ENCODE measurements around the gene BCAS3. TPM values are rescaled to one million over a fixed set of nuclear protein-coding genes. Genes with fewer than 3 reads are reported as not detected.
A peak's percentile ranks its signal among the peaks of the same experiment; 100 is the strongest.

Gene BCAS3
- total and polyA plus RNA-seq, 5 donors from 2014 or later, result 29.7 to 59.1 (median 33.9) TPM

DNA sequence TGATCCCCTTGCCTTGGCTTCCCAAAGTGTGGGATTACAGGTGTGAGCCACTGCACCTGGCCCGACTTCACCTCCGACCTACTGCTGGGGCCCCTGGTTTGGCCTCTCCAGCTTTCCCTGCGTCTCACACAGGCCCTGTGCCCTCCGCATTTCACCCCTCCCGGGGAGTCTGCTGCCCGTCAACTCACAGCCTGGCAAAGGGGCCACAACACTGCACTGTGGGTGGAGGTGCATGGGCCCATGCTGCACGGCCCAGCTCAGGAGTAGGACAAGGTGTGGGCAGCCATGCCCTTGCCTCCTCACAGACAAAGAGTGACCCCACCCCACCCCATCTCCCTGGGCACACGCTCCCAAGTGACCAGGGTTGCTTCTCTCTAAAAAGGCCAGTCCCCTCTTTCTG, 709.4 kb downstream of the BCAS3 start:
- H3K27me3 ChIP-seq (ENCODE audit: control insufficient read depth, insufficient read depth, low read length), result no peaks in the 10 kb centered on the region
- H3K4me3 Mint-ChIP-seq, result no peak overlapping the region
- ATAC-seq (ENCODE audit: low read depth in 2 of 2) (no peak), DNase-seq (no peak)
- H3K36me3 ChIP-seq (ENCODE audit: control insufficient read depth, insufficient read depth, low read length), result no peaks in the 10 kb centered on the region
- H3K27ac Mint-ChIP-seq, result peak overlapping the region in 1 of 3 donors; percentile 25
- H3K4me1 Mint-ChIP-seq, result peaks cover 0 to 3% (median 1%) of the 10 kb centered on the region in 4 donors
- H3K36me3 Mint-ChIP-seq, result peaks cover 6% of the 10 kb centered on the region
- H3K4me1 ChIP-seq (ENCODE audit: control insufficient read depth, insufficient read depth, low read length, poor library complexity, severe bottlenecking), result no peaks in the 10 kb centered on the region
- no peaks in the 10 kb centered on the region for H3K9me3 Mint-ChIP-seq
- H3K4me3 ChIP-seq (ENCODE audit: low read depth, low read length), result no peak overlapping the region
- no peak overlapping the region for H3K27ac ChIP-seq (ENCODE audit: insufficient read depth, low read length, poor library complexity, severe bottlenecking)
- no peaks in the 10 kb centered on the region for H3K9me3 ChIP-seq (ENCODE audit: control insufficient read depth in 2 of 2, low read length in 2 of 2)
- H3K27me3 Mint-ChIP-seq, result peaks cover 4% of the 10 kb centered on the region

DNA sequence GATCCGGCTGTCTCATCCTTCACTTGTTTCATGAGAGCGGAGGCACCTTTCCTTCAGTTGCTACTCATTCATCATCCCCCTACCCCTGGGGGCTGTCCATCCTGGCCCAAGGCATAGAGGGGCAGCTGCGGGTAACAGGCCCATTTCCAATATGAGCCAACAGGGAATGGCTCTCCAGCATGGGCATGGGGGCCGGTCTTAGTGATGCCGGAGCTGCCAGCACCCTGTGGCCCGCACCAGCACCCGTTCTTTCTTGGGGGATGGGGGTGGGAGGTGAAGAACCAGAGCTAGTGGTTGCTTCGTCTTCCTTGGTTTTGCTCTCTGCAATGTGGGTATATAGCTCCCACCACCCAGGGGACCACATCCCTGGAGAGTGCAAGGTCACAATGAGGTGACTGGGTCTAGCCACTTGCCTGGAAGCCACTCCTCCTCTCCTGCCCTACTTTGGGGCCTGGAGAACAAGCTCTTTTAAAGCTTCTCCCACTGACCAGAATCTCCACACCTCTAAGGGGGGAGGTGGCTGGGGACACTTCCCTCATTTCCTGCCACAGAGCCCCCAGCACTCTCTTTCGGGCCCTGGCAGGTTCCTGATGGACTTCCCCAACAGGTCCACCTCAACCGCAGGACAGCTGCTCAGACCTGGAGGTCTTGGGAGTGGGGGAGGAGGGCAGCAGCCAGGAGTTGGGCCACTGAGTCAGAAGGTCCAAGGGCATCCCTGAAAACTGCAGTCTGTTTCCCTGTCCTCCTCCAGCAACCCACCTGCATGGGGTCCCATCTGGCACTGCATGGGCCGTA, 710.1 kb downstream of the BCAS3 start:
- Mint-ChIP-seq H3K9me3 (no peaks in the 10 kb centered on the region), H3K36me3 (peaks cover 10% of the 10 kb centered on the region), H3K27ac (no peak overlapping the region), H3K27me3 (peaks cover 4% of the 10 kb centered on the region), H3K4me3 (no peak overlapping the region), H3K4me1 (peaks cover 0 to 3% (median 1%) of the 10 kb centered on the region in 4 donors)
- Histone ChIP-seq H3K4me1 (ENCODE audit: control insufficient read depth, insufficient read depth, low read length, poor library complexity, severe bottlenecking) (no peaks in the 10 kb centered on the region), H3K36me3 (ENCODE audit: control insufficient read depth, insufficient read depth, low read length) (peaks cover 2% of the 10 kb centered on the region), H3K9me3 (ENCODE audit: control insufficient read depth in 2 of 2, low read length in 2 of 2) (no peaks in the 10 kb centered on the region), H3K27ac (ENCODE audit: insufficient read depth, low read length, poor library complexity, severe bottlenecking) (no peak overlapping the region), H3K4me3 (ENCODE audit: low read depth, low read length) (no peak overlapping the region), H3K27me3 (ENCODE audit: control insufficient read depth, insufficient read depth, low read length) (no peaks in the 10 kb centered on the region)
- DNase-seq, result no peak
- ATAC-seq (ENCODE audit: low read depth in 2 of 2), result no peak

DNA sequence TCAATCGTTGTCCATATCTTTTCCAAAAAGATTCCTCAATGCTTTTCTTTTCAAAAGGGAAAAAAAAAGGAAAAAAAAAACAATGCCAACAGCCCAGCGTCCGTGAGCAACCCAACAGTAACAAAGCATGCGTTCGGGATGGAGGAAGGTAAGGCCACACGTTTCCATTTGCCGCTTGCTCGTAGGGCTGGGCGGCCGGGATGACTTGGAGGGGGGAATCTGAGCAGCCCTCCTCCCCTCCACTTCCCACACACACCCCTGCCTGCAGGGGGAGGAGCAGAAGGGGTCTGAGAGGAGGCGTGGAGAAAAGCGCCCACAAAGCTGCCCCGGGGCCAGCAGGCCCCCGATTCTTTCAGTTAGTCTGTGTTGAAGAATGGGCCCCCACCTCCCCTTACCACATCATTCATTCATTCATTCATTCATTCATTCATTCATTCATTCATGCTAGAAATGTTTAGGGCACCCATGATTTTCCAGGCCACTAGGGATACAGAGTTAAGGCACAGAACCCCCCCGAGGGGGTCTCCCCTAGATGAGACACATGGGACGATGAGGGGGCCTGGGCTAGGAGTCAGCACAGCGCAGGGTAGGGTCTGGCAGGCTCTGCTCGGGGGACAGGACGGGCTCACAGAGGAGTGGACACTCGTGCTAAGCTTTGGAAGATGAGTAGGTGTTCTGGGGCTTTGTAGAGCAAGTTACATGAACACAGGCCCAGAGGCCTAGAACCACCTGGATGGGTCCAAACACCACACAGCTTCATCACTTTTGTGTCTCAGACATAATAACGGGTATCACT, 711.1 kb downstream of the BCAS3 start:
- H3K27me3 ChIP-seq (ENCODE audit: control insufficient read depth, insufficient read depth, low read length), result no peaks in the 10 kb centered on the region
- no peak overlapping the region for H3K4me3 ChIP-seq (ENCODE audit: low read depth, low read length)
- Mint-ChIP-seq H3K4me1 (peaks cover 0 to 3% (median 1%) of the 10 kb centered on the region in 4 donors), H3K36me3 (peaks cover 10% of the 10 kb centered on the region), H3K9me3 (no peaks in the 10 kb centered on the region), H3K27ac (peak overlapping the region in 1 of 3 donors; percentile 12), H3K27me3 (peaks cover 4% of the 10 kb centered on the region), H3K4me3 (no peak overlapping the region)
- H3K36me3 ChIP-seq (ENCODE audit: control insufficient read depth, insufficient read depth, low read length), result peaks cover 2% of the 10 kb centered on the region
- no peaks in the 10 kb centered on the region for H3K4me1 ChIP-seq (ENCODE audit: control insufficient read depth, insufficient read depth, low read length, poor library complexity, severe bottlenecking)
- no peak for ATAC-seq (ENCODE audit: low read depth in 2 of 2)
- no peak for DNase-seq
- H3K27ac ChIP-seq (ENCODE audit: insufficient read depth, low read length, poor library complexity, severe bottlenecking), result no peak overlapping the region
- H3K9me3 ChIP-seq (ENCODE audit: control insufficient read depth in 2 of 2, low read length in 2 of 2), result no peaks in the 10 kb centered on the region

DNA sequence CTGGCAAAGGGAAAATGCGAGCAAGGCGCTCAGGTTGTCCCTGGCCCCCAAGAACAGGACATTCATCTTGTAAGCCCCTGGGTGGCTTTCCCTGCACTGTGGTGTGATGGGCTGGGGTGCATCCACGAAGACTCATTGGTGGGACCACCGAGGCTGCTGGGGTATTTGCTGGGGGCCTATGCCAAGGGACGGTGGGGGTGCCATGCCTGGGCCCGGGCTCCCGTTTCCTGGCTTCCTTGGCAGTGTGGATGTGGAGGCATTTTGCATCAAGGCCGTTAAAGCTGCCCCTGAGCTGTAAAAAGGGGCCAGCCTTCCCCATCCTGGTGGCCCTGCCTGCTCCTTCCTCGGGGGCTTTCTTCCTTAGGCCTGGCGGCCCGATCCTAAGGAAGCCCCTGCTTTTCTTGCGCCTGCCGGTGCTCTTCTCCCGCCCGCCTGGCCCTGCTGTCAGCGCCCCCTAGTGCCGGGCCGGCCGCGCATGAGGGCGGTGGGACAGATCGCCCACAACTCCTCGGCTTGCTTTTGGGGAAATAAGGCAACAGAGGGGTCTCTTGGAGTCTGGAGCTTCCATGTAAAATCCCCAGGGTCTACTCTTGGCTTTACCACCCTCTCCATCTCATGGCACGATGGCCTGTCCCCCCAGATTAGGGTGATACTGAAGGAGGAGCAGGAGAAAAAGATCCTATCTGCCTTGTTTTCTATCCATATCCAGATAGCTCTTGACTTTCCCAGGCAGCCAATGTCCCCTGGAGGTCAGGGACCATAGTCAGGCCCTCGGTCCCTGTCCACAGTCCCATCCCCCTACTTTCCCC, 712.2 kb downstream of the BCAS3 start:
- Histone ChIP-seq H3K4me3 (ENCODE audit: low read depth, low read length) (no peak overlapping the region), H3K27ac (ENCODE audit: insufficient read depth, low read length, poor library complexity, severe bottlenecking) (no peak overlapping the region), H3K9me3 (ENCODE audit: control insufficient read depth in 2 of 2, low read length in 2 of 2) (no peaks in the 10 kb centered on the region), H3K36me3 (ENCODE audit: control insufficient read depth, insufficient read depth, low read length) (peaks cover 2% of the 10 kb centered on the region), H3K27me3 (ENCODE audit: control insufficient read depth, insufficient read depth, low read length) (no peaks in the 10 kb centered on the region), H3K4me1 (ENCODE audit: control insufficient read depth, insufficient read depth, low read length, poor library complexity, severe bottlenecking) (no peaks in the 10 kb centered on the region)
- peaks cover 10% of the 10 kb centered on the region for H3K36me3 Mint-ChIP-seq
- H3K27ac Mint-ChIP-seq, result no peak overlapping the region
- DNase-seq (no peak), ATAC-seq (ENCODE audit: low read depth in 2 of 2) (peak; percentile 16 to 32)
- peaks cover 0 to 3% (median 1%) of the 10 kb centered on the region in 4 donors for H3K4me1 Mint-ChIP-seq
- H3K27me3 Mint-ChIP-seq, result peaks cover 10% of the 10 kb centered on the region
- no peak overlapping the region for H3K4me3 Mint-ChIP-seq
- H3K9me3 Mint-ChIP-seq, result no peaks in the 10 kb centered on the region

DNA sequence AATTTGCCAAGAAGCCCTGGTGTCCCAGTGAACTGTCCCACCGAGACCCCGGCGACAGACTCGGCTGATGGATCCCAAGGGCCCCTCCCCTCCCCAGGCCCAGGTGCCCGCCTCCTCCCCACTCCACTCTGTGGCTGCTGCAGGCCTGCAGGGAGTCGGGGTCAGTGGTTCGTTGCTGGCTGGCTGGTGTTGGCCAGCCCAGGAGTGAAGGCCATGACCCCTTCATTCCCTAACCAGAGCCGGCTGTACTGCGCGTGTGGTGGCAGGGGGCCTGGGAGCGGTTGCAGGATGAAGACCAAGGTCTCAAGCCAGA, 712.8 kb downstream of the BCAS3 start:
- ATAC-seq (ENCODE audit: low read depth in 2 of 2) (no peak), DNase-seq (no peak)
- Histone ChIP-seq H3K27ac (ENCODE audit: insufficient read depth, low read length, poor library complexity, severe bottlenecking) (no peak overlapping the region), H3K4me1 (ENCODE audit: control insufficient read depth, insufficient read depth, low read length, poor library complexity, severe bottlenecking) (no peaks in the 10 kb centered on the region), H3K4me3 (ENCODE audit: low read depth, low read length) (no peak overlapping the region), H3K9me3 (ENCODE audit: control insufficient read depth in 2 of 2, low read length in 2 of 2) (no peaks in the 10 kb centered on the region), H3K36me3 (ENCODE audit: control insufficient read depth, insufficient read depth, low read length) (peaks cover 2% of the 10 kb centered on the region), H3K27me3 (ENCODE audit: control insufficient read depth, insufficient read depth, low read length) (no peaks in the 10 kb centered on the region)
- peaks cover 0 to 5% (median 2%) of the 10 kb centered on the region in 4 donors for H3K4me1 Mint-ChIP-seq
- no peak overlapping the region for H3K4me3 Mint-ChIP-seq
- H3K36me3 Mint-ChIP-seq, result peaks cover 10% of the 10 kb centered on the region
- no peaks in the 10 kb centered on the region for H3K9me3 Mint-ChIP-seq
- peaks cover 16% of the 10 kb centered on the region for H3K27me3 Mint-ChIP-seq
- H3K27ac Mint-ChIP-seq, result no peak overlapping the region

DNA sequence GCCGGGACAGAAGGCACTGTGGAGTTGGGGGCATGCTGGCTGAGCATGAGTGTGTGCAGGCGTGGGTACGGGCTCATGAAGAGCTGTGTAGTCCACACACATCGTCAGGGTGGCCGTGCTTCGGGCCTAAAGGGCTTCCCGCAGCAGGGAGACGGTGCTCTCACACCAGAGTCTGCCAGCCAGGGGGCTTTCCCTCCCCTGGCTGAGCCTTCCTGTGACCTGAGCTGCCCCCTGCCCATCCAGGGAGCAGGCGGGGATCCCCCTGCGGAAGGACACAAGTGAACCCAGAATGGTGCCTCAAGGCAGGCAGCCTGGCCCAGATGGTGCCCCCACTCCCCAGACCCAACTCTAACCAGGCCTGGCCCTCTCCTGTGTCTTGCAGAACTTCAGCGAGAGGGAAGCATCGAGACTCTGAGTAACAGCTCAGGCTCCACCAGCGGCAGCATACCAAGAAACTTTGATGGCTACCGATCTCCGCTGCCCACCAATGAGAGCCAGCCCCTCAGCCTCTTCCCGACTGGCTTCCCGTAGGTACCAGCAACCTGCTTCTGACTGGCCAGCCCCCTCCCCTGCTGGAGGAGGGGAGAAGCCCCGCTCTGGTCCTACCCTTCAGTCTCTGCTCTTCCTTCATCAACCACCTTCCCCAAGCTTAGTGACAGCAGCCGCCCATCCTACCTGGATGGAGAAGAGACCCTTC, 714.1 kb downstream of the BCAS3 start:
- no peak overlapping the region for H3K27ac Mint-ChIP-seq
- no peaks in the 10 kb centered on the region for H3K9me3 Mint-ChIP-seq
- H3K36me3 Mint-ChIP-seq, result peaks cover 10% of the 10 kb centered on the region
- H3K4me3 Mint-ChIP-seq, result no peak overlapping the region
- H3K36me3 ChIP-seq (ENCODE audit: control insufficient read depth, insufficient read depth, low read length), result peaks cover 2% of the 10 kb centered on the region
- DNase-seq, result no peak
- ATAC-seq (ENCODE audit: low read depth in 2 of 2), result no peak
- H3K4me1 ChIP-seq (ENCODE audit: control insufficient read depth, insufficient read depth, low read length, poor library complexity, severe bottlenecking), result peaks cover 5% of the 10 kb centered on the region
- no peaks in the 10 kb centered on the region for H3K27me3 ChIP-seq (ENCODE audit: control insufficient read depth, insufficient read depth, low read length)
- peaks cover 0 to 5% (median 2%) of the 10 kb centered on the region in 4 donors for H3K4me1 Mint-ChIP-seq
- H3K27ac ChIP-seq (ENCODE audit: insufficient read depth, low read length, poor library complexity, severe bottlenecking), result no peak overlapping the region
- no peaks in the 10 kb centered on the region for H3K9me3 ChIP-seq (ENCODE audit: control insufficient read depth in 2 of 2, low read length in 2 of 2)
- H3K27me3 Mint-ChIP-seq, result peaks cover 22% of the 10 kb centered on the region
- H3K4me3 ChIP-seq (ENCODE audit: low read depth, low read length), result no peak overlapping the region

DNA sequence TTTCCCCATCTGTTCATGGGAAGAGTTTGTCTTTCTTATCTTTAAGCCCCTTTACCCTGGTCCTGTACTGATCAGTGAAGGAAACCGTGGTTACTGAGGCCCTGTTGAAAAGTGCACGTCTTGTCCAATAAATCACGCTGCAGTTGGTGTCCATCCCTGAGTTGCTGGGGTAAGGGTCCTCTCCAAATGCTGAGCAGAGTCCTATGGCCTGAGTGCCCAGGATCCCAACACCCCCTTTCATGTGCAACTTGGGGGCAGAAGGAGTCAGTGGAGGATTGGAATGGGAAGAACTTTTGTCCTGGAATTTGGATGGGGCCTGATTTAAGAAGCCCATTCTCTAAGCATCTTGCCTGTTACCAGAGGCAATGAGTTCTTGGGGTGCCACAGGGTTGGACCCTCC, 715.0 kb downstream of the BCAS3 start:
- no peak overlapping the region for H3K4me3 Mint-ChIP-seq
- H3K4me1 Mint-ChIP-seq, result peaks cover 0 to 8% (median 2%) of the 10 kb centered on the region in 4 donors
- H3K9me3 Mint-ChIP-seq, result no peaks in the 10 kb centered on the region
- H3K36me3 Mint-ChIP-seq, result peaks cover 10% of the 10 kb centered on the region
- H3K9me3 ChIP-seq (ENCODE audit: control insufficient read depth in 2 of 2, low read length in 2 of 2), result no peaks in the 10 kb centered on the region
- no peaks in the 10 kb centered on the region for H3K27me3 ChIP-seq (ENCODE audit: control insufficient read depth, insufficient read depth, low read length)
- H3K27me3 Mint-ChIP-seq, result peaks cover 25% of the 10 kb centered on the region
- peaks cover 14% of the 10 kb centered on the region for H3K4me1 ChIP-seq (ENCODE audit: control insufficient read depth, insufficient read depth, low read length, poor library complexity, severe bottlenecking)
- no peak overlapping the region for H3K4me3 ChIP-seq (ENCODE audit: low read depth, low read length)
- H3K36me3 ChIP-seq (ENCODE audit: control insufficient read depth, insufficient read depth, low read length), result peaks cover 2% of the 10 kb centered on the region
- H3K27ac ChIP-seq (ENCODE audit: insufficient read depth, low read length, poor library complexity, severe bottlenecking), result no peak overlapping the region
- ATAC-seq (ENCODE audit: low read depth in 2 of 2), result no peak
- H3K27ac Mint-ChIP-seq, result no peak overlapping the region
- no peak for DNase-seq
